Effector memory CD8-positive, alpha-beta T cell (primary cell): Measurements from ENCODE around the gene IMP3.

Source experiments
- ATAC-seq: fragments of 150-1000 bp; cut with Tn5 transposase; replicated peaks from 2 replicates; pipeline ENCODE4 v1.10.0; 2021; ENCODE audit warnings: mild to moderate bottlenecking, moderate library complexity
- DNase-seq, 3 experiments: peaks; one replicate each; pipeline ENCODE4 v3.0.0; 2021
- H3K27ac Mint-ChIP-seq, 2 donors: one replicate each; pipeline ENCODE4 v1.8.0; 2022; ENCODE audit warnings: mild to moderate bottlenecking in 2 of 2, mixed read lengths in 2 of 2, moderate library complexity in 2 of 2
- H3K27me3 Mint-ChIP-seq, 2 donors: one replicate each; pipeline ENCODE4 v1.8.0; 2022; ENCODE audit warnings: mixed read lengths in 2 of 2
- H3K36me3 Mint-ChIP-seq: one replicate; pipeline ENCODE4 v1.8.0; 2022; ENCODE audit warnings: mild to moderate bottlenecking, moderate library complexity, mixed read lengths; ENCODE audit not compliant: insufficient read depth
- H3K4me1 Mint-ChIP-seq, 2 donors: one replicate each; pipeline ENCODE4 v1.8.0; 2022; ENCODE audit warnings: low read depth in 2 of 2, mixed read lengths in 2 of 2
- H3K4me3 Mint-ChIP-seq, 2 donors: one replicate each; pipeline ENCODE4 v1.8.0; 2022; ENCODE audit warnings: mild to moderate bottlenecking in 2 of 2, mixed read lengths in 2 of 2, moderate library complexity in 2 of 2
- H3K9me3 Mint-ChIP-seq, 2 donors: one replicate each; pipeline ENCODE4 v1.8.0; 2022; ENCODE audit warnings: mixed read lengths in 2 of 2

IMP3 gene

DNA sequence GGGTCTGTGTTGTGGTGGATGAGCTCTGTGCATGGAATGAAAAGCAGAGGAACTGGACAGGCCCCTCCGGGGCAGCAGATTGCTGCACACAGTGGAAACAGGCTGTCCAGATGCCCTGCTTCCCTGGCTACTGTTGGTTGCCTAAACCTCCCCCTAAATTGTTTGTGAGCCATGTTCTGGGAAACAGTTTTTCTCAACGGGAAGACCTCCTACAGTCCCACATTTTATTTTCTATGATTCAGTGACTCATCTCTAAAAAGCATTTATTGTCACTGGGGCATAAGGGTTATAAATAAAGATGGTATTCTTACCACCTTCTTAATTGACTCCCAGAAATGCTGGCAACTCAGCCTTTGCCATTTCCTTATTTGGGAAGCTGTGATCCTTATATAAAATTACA is 40.6 kb downstream of the IMP3 start:
- peaks cover 31% of the 10 kb centered on the region for H3K36me3 Mint-ChIP-seq
- peak overlapping the region in 1 of 2 donors; percentile 17 for H3K27ac Mint-ChIP-seq
- H3K27me3 Mint-ChIP-seq, result no peaks in the 10 kb centered on the region
- DNase-seq (no peak), ATAC-seq (no peak)
- H3K9me3 Mint-ChIP-seq, result no peaks in the 10 kb centered on the region
- H3K4me3 Mint-ChIP-seq, result no peak overlapping the region
- peaks cover 18 to 20% of the 10 kb centered on the region in 2 donors for H3K4me1 Mint-ChIP-seq

DNA sequence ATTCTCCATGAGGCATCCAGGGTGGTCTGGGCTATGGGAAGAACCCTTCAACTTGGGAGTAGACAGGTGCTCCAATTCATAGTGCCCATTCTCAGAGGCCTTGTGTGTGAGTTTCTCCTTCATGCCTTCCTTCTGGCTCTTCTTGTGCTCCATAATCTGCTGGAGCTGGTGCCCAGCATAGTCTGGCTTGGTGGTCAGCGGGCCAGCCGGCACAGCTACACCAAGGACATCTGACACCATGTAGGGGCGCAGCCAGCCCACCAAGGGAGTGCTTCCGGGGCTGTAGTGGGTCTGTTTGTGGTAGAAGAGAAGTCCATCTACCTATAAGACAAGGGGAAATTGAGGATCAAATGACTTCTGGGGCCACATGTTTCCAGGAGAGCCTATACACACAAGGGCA is 41.7 kb downstream of the IMP3 start:
- Mint-ChIP-seq H3K4me3 (peak overlapping the region in 1 of 2 donors; percentile 27), H3K36me3 (peaks cover 30% of the 10 kb centered on the region), H3K27ac (peak overlapping the region; percentile 17 to 61), H3K27me3 (no peaks in the 10 kb centered on the region), H3K9me3 (no peaks in the 10 kb centered on the region), H3K4me1 (peaks cover 18 to 20% of the 10 kb centered on the region in 2 donors)
- ATAC-seq, result no peak
- no peak for DNase-seq

DNA sequence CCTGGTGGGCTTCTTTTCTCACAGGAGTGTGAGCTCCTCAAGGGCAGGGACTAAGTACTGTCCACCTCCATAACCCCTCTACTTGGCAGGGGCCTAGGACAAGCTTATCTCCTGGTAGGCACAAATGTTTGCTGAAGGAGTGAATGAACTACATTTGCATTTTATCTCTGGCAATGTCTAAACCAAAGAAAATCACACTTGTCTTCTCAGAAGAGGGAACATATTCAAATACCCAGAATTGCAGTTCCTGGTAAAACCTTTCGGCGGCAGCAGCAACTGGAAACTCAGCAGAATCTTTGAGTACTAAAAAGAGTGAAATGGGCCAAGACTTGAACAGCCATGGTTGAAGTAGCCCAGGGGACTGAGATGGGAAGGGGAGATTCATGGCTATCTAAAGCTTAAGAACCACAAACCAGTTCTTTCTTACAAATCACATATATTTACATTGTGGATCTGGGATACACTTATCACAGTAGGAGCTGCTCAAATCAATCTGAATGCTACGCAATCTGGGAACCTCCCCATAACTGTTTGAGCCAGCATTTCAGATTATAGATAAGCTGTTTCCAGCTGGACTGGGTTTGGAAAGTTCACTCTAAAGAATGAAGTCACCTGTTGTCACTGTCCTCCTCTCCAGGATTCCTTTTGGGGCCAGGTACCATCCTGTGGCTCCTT is 42.2 kb downstream of the IMP3 start:
- Mint-ChIP-seq H3K4me3 (peak overlapping the region in 1 of 2 donors; percentile 39), H3K27ac (peak overlapping the region; percentile 75 to 76), H3K9me3 (no peaks in the 10 kb centered on the region), H3K27me3 (no peaks in the 10 kb centered on the region), H3K4me1 (peaks cover 18 to 20% of the 10 kb centered on the region in 2 donors), H3K36me3 (peaks cover 31% of the 10 kb centered on the region)
- peak; percentile 25 to 44 (median 31) for DNase-seq
- ATAC-seq, result peak; percentile 70

DNA sequence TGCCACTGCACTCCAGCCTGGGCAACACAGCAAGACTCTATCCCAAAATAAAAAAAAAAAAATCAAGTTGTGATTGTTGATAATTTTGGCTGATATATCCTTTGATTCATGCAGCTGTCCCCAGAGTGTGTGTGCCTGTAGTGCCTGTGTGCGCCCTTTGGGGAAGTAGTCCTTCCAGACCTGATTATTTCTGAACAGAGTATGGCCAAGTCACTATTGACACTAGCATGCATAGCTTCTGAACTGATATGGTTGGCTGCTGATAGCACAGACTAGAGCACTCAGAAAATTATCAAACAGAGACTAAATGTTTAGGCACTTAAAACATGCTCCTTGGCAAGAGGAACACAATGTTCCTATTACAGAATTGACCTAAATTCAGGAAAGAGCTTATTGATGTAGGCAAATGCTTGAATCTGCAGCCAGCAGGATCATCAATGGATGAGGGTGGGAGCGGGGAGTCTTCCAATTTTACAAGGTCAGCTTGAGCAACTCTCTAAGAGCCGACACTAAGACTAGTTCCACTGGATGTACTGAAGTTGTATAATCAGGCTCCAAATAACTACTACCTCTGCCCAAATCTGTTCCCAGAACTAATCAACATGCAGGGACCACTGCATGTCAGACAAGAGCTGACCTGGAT is 43.2 kb downstream of the IMP3 start:
- peaks cover 32% of the 10 kb centered on the region for H3K36me3 Mint-ChIP-seq
- H3K27ac Mint-ChIP-seq, result peak overlapping the region in 1 of 2 donors; percentile 75
- no peak for DNase-seq
- no peak overlapping the region for H3K4me3 Mint-ChIP-seq
- peaks cover 18 to 20% of the 10 kb centered on the region in 2 donors for H3K4me1 Mint-ChIP-seq
- H3K9me3 Mint-ChIP-seq, result no peaks in the 10 kb centered on the region
- ATAC-seq, result no peak
- no peaks in the 10 kb centered on the region for H3K27me3 Mint-ChIP-seq

DNA sequence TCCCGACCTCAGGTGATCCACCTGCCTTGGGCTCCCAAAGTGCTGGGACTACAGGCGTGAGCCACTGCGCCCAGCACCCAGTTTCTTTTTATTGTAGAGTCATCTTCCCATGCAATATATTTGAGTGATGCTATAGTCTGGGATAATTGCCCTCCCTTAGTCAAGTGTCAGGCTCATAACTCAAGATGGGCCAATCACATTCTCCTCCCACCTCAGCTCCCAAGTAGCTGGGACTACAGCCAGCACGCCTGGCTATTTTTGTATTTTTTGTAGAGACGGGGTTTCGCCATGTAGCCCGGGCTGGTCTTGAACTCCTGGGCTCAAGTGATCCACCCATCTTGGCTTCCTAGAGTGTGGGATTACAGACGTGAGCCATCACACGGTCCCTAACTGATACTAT is 45.7 kb downstream of the IMP3 start:
- Mint-ChIP-seq H3K27me3 (no peaks in the 10 kb centered on the region), H3K4me3 (no peak overlapping the region), H3K4me1 (peaks cover 18 to 20% of the 10 kb centered on the region in 2 donors), H3K9me3 (no peaks in the 10 kb centered on the region), H3K27ac (peak overlapping the region in 1 of 2 donors; percentile 29), H3K36me3 (peaks cover 18% of the 10 kb centered on the region)
- DNase-seq (no peak), ATAC-seq (no peak)

DNA sequence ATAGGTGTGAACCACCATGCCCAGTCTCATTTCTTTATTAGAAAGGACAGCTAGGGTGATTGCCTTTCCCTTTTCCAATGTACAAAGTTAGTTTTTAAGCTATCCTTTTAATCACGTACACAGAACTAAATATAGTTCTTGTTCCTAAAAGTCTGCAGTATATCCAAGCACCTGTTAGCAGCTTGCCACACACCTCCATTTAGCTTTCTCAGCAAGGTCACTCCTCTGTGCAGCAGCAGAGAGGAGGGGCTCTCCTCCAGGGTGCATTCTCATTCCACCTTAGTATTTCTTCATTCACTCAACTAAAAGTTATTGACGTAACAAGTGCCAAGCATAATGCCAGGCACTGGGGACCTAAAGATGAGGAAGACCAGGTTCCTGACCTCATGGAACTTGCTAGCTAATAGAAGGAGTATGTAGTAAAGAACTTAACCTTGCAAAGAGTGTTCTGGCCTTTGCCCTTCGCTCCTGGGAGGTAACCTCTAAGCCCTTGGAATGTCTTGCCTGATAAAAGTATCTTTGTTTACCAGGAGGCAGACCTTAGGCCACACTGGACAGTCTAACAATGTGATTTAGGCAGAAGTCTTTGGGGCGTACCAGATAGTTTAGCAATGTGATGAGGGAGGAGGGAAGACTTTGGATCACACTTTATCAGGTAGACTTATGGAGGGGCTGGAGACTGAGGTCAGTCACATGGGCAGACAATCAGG is 48.2 kb downstream of the IMP3 start:
- ATAC-seq (no peak), DNase-seq (no peak)
- peaks cover 6 to 8% of the 10 kb centered on the region in 2 donors for H3K4me1 Mint-ChIP-seq
- H3K36me3 Mint-ChIP-seq, result peaks cover 18% of the 10 kb centered on the region
- no peaks in the 10 kb centered on the region for H3K27me3 Mint-ChIP-seq
- H3K9me3 Mint-ChIP-seq, result no peaks in the 10 kb centered on the region
- no peak overlapping the region for H3K4me3 Mint-ChIP-seq
- H3K27ac Mint-ChIP-seq, result no peak overlapping the region

DNA sequence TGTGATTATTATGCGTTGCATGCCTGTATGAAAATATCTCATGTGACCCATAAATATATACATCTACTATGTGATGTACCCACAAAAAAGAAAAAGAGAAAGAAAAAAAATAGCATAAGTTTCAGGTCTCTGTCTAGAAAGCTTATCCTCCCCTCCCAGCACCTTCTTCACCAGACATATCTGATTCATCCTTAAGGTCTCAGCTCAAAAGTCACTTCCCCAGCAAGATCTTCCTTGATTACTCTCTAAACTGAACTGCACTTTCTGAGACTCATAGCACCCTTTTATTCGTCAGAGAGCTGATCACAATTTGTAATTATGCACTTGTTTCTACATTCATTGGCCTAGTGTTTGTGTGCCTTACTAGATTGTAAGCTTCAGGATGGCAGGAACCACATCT is 49.8 kb downstream of the IMP3 start:
- H3K36me3 Mint-ChIP-seq, result peaks cover 16% of the 10 kb centered on the region
- H3K27ac Mint-ChIP-seq, result peak overlapping the region in 1 of 2 donors; percentile 47
- no peaks in the 10 kb centered on the region for H3K27me3 Mint-ChIP-seq
- H3K4me1 Mint-ChIP-seq, result peaks cover 0 to 3% of the 10 kb centered on the region in 2 donors
- no peak for ATAC-seq
- no peak overlapping the region for H3K4me3 Mint-ChIP-seq
- H3K9me3 Mint-ChIP-seq, result no peaks in the 10 kb centered on the region
- no peak for DNase-seq
